Erythroblast (primary cell): ENCODE results near the gene PPARA.

Source experiments
- GATA1 ChIP-seq: IDR thresholded peaks from 2 replicates; pipeline ENCODE4 v1.6.1; 2011; ENCODE audit warnings: low read depth, mild to moderate bottlenecking, control low read depth, low read length, moderate library complexity
- POLR2A ChIP-seq: IDR thresholded peaks from 2 replicates; pipeline ENCODE4 v1.6.1; 2011; ENCODE audit warnings: mild to moderate bottlenecking, low read length

- TF ChIP-seq POLR2A (no peak), GATA1 (no peak)
Observed at GRCh38 chr22:46240907-46241306, 90.6 kb downstream of the PPARA start.
